ENCODE data around the gene DGKI. TPM values are rescaled to one million over a fixed set of nuclear protein-coding genes. Genes with fewer than 3 reads are reported as not detected.

Gene DGKI
- total RNA-seq, 2 experiments from 2014 or later = 0.46 TPM; not detected in 1

GRCh38 chr7:137523171-137523570 is 323.6 kb downstream of the DGKI start:
- POLR2A ChIA-PET = no interaction called here
- no peaks in the 10 kb centered on the region for H3K9me3 ChIP-seq (ENCODE audit: low read length)
- H3K9me2 ChIP-seq (ENCODE audit: insufficient read depth, low read length) = no peaks in the 10 kb centered on the region
- no peaks in the 10 kb centered on the region for H3K79me2 ChIP-seq (ENCODE audit: insufficient read depth, low read depth, low read length)
- intact Hi-C loops (cut with micrococcal nuclease; ENCODE audit: unreplicated experiment) = no loop called here
- H3K36me3 ChIP-seq (ENCODE audit: insufficient read depth, low read length) = no peaks in the 10 kb centered on the region
- CTCF ChIA-PET (ENCODE audit: unreplicated experiment) = no interaction called here
- no TSS peak for BruUV-seq (replicated peaks)
- DNase-seq (ENCODE audit: low spot score) = no peak
- no peak for TF ChIP-seq EZH2phosphoT487 (IDR thresholded peaks at IDR 0.05; ENCODE audit: borderline replicate concordance, low read depth, low read length)
- TF ChIP-seq CTCF (conservative IDR thresholded peaks at IDR 0.05; ENCODE audit: low read length) = no peak
- H4K20me1 ChIP-seq (ENCODE audit: insufficient read depth, low read length) = no peaks in the 10 kb centered on the region
- H2AFZ ChIP-seq (ENCODE audit: low read length) = no peak overlapping the region
- H3K4me2 ChIP-seq (ENCODE audit: low read length) = no peak overlapping the region
- no peaks in the 10 kb centered on the region for H3K4me1 ChIP-seq (ENCODE audit: insufficient read depth, low read length, poor library complexity, severe bottlenecking)
- H3K27ac ChIP-seq (ENCODE audit: low read depth, low read length, poor library complexity, severe bottlenecking) = no peak overlapping the region
- H3K4me3 ChIP-seq (ENCODE audit: low read depth, low read length, poor library complexity, severe bottlenecking) = no peak overlapping the region

DNA sequence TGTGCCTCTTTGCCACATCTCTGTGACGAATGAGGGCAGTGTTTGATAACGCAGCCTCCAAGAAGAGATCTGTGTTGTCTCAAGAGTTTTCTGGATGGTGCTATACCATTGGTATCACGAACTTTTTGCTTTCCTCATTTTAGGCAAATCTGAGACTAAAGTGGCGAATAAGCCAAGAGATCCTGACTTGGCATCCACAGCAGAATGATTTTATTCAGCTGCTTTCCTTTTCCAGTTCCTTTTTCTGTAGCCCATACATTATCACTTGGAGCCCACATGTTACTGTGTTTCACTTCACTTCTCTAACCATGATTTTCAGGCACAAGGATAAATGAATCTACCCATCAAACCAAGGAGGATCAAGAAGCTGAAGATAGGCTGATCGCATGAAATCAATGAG is 325.3 kb downstream of the DGKI start:
- BruUV-seq (replicated peaks) = no TSS peak
- POLR2A ChIA-PET = interaction anchor here (0.6 kb wide), 1 partner anchor 856 kb away, joined by 3 read pairs; no protein-coding TSS in a partner anchor
- DNase-seq (ENCODE audit: low spot score) = no peak
- no peaks in the 10 kb centered on the region for H3K4me1 ChIP-seq (ENCODE audit: insufficient read depth, low read length, poor library complexity, severe bottlenecking)
- intact Hi-C loops (cut with micrococcal nuclease; ENCODE audit: unreplicated experiment) = no loop called here
- no peak overlapping the region for H3K4me2 ChIP-seq (ENCODE audit: low read length)
- H3K79me2 ChIP-seq (ENCODE audit: insufficient read depth, low read depth, low read length) = no peaks in the 10 kb centered on the region
- no peak overlapping the region for H3K4me3 ChIP-seq (ENCODE audit: low read depth, low read length, poor library complexity, severe bottlenecking)
- CTCF ChIA-PET (ENCODE audit: unreplicated experiment) = no interaction called here
- H2AFZ ChIP-seq (ENCODE audit: low read length) = no peak overlapping the region
- H3K9me2 ChIP-seq (ENCODE audit: insufficient read depth, low read length) = no peaks in the 10 kb centered on the region
- no peak overlapping the region for H3K27ac ChIP-seq (ENCODE audit: low read depth, low read length, poor library complexity, severe bottlenecking)
- H3K9me3 ChIP-seq (ENCODE audit: low read length) = no peaks in the 10 kb centered on the region
- no peaks in the 10 kb centered on the region for H4K20me1 ChIP-seq (ENCODE audit: insufficient read depth, low read length)
- TF ChIP-seq CTCF (conservative IDR thresholded peaks at IDR 0.05; ENCODE audit: low read length) (no peak), EZH2phosphoT487 (IDR thresholded peaks at IDR 0.05; ENCODE audit: borderline replicate concordance, low read depth, low read length) (no peak)
- no peaks in the 10 kb centered on the region for H3K36me3 ChIP-seq (ENCODE audit: insufficient read depth, low read length)

- no peak for DNase-seq (ENCODE audit: low spot score)
- Histone ChIP-seq H3K79me2 (ENCODE audit: insufficient read depth, low read depth, low read length) (no peaks in the 10 kb centered on the region), H4K20me1 (ENCODE audit: insufficient read depth, low read length) (no peaks in the 10 kb centered on the region), H3K4me1 (ENCODE audit: insufficient read depth, low read length, poor library complexity, severe bottlenecking) (no peaks in the 10 kb centered on the region), H2AFZ (ENCODE audit: low read length) (no peak overlapping the region), H3K9me2 (ENCODE audit: insufficient read depth, low read length) (no peaks in the 10 kb centered on the region), H3K9me3 (ENCODE audit: low read length) (no peaks in the 10 kb centered on the region), H3K4me3 (ENCODE audit: low read depth, low read length, poor library complexity, severe bottlenecking) (no peak overlapping the region), H3K4me2 (ENCODE audit: low read length) (no peak overlapping the region), H3K36me3 (ENCODE audit: insufficient read depth, low read length) (no peaks in the 10 kb centered on the region), H3K27ac (ENCODE audit: low read depth, low read length, poor library complexity, severe bottlenecking) (no peak overlapping the region)
- no peak for TF ChIP-seq CTCF (conservative IDR thresholded peaks at IDR 0.05; ENCODE audit: low read length)
- intact Hi-C loops (cut with micrococcal nuclease; ENCODE audit: unreplicated experiment) = no loop called here
- POLR2A ChIA-PET = interaction anchor here (1.6 kb wide), 1 partner anchor 44 kb away, joined by 4 read pairs; no protein-coding TSS in a partner anchor
- CTCF ChIA-PET (ENCODE audit: unreplicated experiment) = no interaction called here
- no TSS peak for BruUV-seq (replicated peaks)
Observed at GRCh38 chr7:137519947-137520346, 326.8 kb downstream of the DGKI start.
